B cell (primary cell): ENCODE results near the gene PLEKHA5. TPM values are rescaled to one million over a fixed set of nuclear protein-coding genes. Genes with fewer than 3 reads are reported as not detected.

Experiments used
- ATAC-seq: fragments of 200-7000 bp; cut with Tn5 transposase; one replicate; pipeline ENCODE4 v1.10.0; 2021; ENCODE audit warnings: low read depth, mild to moderate bottlenecking, moderate number of reproducible peaks, moderate library complexity
- CTCF ChIA-PET: fragments of 350-600 bp; sonication (Branson Sonifier 250); formaldehyde crosslinking; loops from one replicate; lab custom pipeline; 2021; ENCODE audit warnings: antibody characterized with exemption, inconsistent platforms; lab: Charles Lee
- POLR2A ChIA-PET: fragments of 350-600 bp; sonication (Branson Sonifier 250); formaldehyde crosslinking; loops from one replicate; lab custom pipeline; 2021; ENCODE audit warnings: antibody characterized with exemption; lab: Charles Lee
- DNase-seq: peaks from one replicate; pipeline ENCODE4 v3.0.0; 2013
- H2AFZ ChIP-seq: 2 replicates; pipeline ENCODE4 v1.6.1; 2012; ENCODE audit warnings: mild to moderate bottlenecking, low read depth, low read length; ENCODE audit not compliant: insufficient read depth, poor library complexity, severe bottlenecking
- H3K27ac ChIP-seq, 2 donors: 1 replicate in 1 of 2; 2 replicates in 1 of 2; pipeline ENCODE4 v1.5.1; 2012 to 2013; ENCODE audit warnings: low read length in 2 of 2, mild to moderate bottlenecking in 2 of 2, moderate library complexity in 1 of 2
- H3K27me3 ChIP-seq, 4 experiments: fragments of 200-600 bp in 1 of 4; sonication (generic) in 1 of 4; replicated peaks in 1 of 4; 1 replicate in 2 of 4; 2 replicates in 2 of 4; pipeline versions ENCODE4 v1.6.1 to v1.7.0; 2013 to 2016; ENCODE audit warnings: low read length in 3 of 4, mild to moderate bottlenecking in 2 of 4, mixed read lengths in 1 of 4, moderate library complexity in 1 of 4; ENCODE audit not compliant: insufficient read depth in 4 of 4, control insufficient read depth in 3 of 4; ENCODE audit errors: control extremely low read depth in 1 of 4
- H3K36me3 ChIP-seq, 2 experiments: replicated peaks in 1 of 2; 1 replicate in 1 of 2; 2 replicates in 1 of 2; pipeline versions ENCODE4 v1.6.1 to v1.7.1; 2013; ENCODE audit warnings: low read length in 1 of 2; ENCODE audit not compliant: insufficient read depth in 2 of 2, control insufficient read depth in 1 of 2; ENCODE audit errors: control extremely low read depth in 1 of 2, extremely low read depth in 1 of 2
- H3K4me1 ChIP-seq, 2 donors: fragments of 200-600 bp in 1 of 2; sonication (generic) in 1 of 2; 1 replicate in 1 of 2; 2 replicates in 1 of 2; pipeline versions ENCODE4 v1.5.1 to v1.6.1; 2013 to 2017; ENCODE audit warnings: low read length in 2 of 2; ENCODE audit not compliant: control insufficient read depth in 2 of 2, insufficient read depth in 2 of 2
- H3K4me2 ChIP-seq: replicated peaks from 2 replicates; pipeline ENCODE3; 2012; ENCODE audit warnings: mild to moderate bottlenecking, low read depth, low read length; ENCODE audit not compliant: poor library complexity, severe bottlenecking
- H3K4me3 ChIP-seq, 5 experiments: fragments of 200-600 bp in 1 of 5; sonication (generic) in 1 of 5; 1 replicate in 3 of 5; 2 replicates in 2 of 5; pipeline versions ENCODE4 v1.5.1 to v1.7.0; 2011 to 2016; ENCODE audit warnings: low read length in 4 of 5, mild to moderate bottlenecking in 4 of 5, low read depth in 2 of 5, control low read depth in 1 of 5, moderate library complexity in 1 of 5; ENCODE audit not compliant: insufficient read depth in 1 of 5; ENCODE audit errors: control extremely low read depth in 1 of 5, extremely low read depth in 1 of 5
- H3K79me2 ChIP-seq: fragments of 200-600 bp; sonication (generic); one replicate; pipeline ENCODE4 v1.6.0; 2016; ENCODE audit warnings: low read length; ENCODE audit not compliant: control insufficient read depth, insufficient read depth
- H3K9ac ChIP-seq: fragments of 200-600 bp; sonication (generic); 2 replicates; pipeline ENCODE4 v1.6.1; 2017; ENCODE audit warnings: mild to moderate bottlenecking, low read length, moderate library complexity
- H3K9me3 ChIP-seq, 3 donors: one replicate each; pipeline versions ENCODE4 v1.6.1 to v1.7.1; 2013; ENCODE audit warnings: low read length in 2 of 3; ENCODE audit not compliant: control insufficient read depth in 2 of 3, insufficient read depth in 1 of 3; ENCODE audit errors: control extremely low read depth in 1 of 3
- H4K20me1 ChIP-seq: 2 replicates; pipeline ENCODE4 v1.6.0; 2012; ENCODE audit warnings: mild to moderate bottlenecking, low read length; ENCODE audit not compliant: insufficient read depth, control insufficient read depth, poor library complexity, severe bottlenecking
- H3K27ac Mint-ChIP-seq: one replicate; pipeline ENCODE4 v1.8.0; 2021; ENCODE audit warnings: mixed read lengths
- H3K27me3 Mint-ChIP-seq: one replicate; pipeline ENCODE4 v1.8.0; 2021; ENCODE audit warnings: mixed read lengths
- H3K4me1 Mint-ChIP-seq: one replicate; pipeline ENCODE4 v1.8.0; 2021; ENCODE audit warnings: mixed read lengths
- H3K4me3 Mint-ChIP-seq: one replicate; pipeline ENCODE4 v1.8.0; 2021; ENCODE audit warnings: mixed read lengths
- H3K9me3 Mint-ChIP-seq: one replicate; pipeline ENCODE4 v1.8.0; 2022; ENCODE audit warnings: mixed read lengths; ENCODE audit not compliant: insufficient read depth
- EZH2 ChIP-seq: IDR thresholded peaks from 2 replicates; pipeline ENCODE4 v1.6.1; 2012; ENCODE audit warnings: borderline replicate concordance, low read depth, mild to moderate bottlenecking, moderate library complexity, low read length; ENCODE audit not compliant: insufficient read depth, poor library complexity, severe bottlenecking
- WGBS: methylation state at CpG from one replicate; pipeline ENCODE4 v1.1.5; 2013; ENCODE audit warnings: missing lambda C conversion rate; ENCODE audit not compliant: insufficient coverage; 5-methylcytosine and 5-hydroxymethylcytosine counted together
- intact Hi-C: fragments of 100-400 bp; cut with micrococcal nuclease; formaldehyde crosslinking; loops from one replicate; pipeline ENCODE4 v1.10.0; 2022
- polyA plus RNA-seq: library from polyadenylated mRNA; depleted of rRNA; stranded (reverse); fragments of >200 nt; gene quantifications from 2 replicates; pipeline ENCODE4 v1.2.3, GENCODE V29; 2012
- total RNA-seq, 2 donors: library from RNA; stranded (reverse); fragments of 120-200 nt in 1 of 2; gene quantifications; 1 replicate in 1 of 2; 2 replicates in 1 of 2; pipeline versions ENCODE4 v1.2.3 to v1.2.4, GENCODE V29; 2013 to 2022
- TF ChIP-seq, protein P1 (sequence below): fragments of 200-600 bp; IDR thresholded peaks from one replicate; pipeline ENCODE4 v1.8.0; 2022; ENCODE audit warnings: antibody characterized with exemption, mild to moderate bottlenecking

PLEKHA5 gene
- total and polyA plus RNA-seq, 2 donors (not counting 1 experiment from before 2014, with no cell fraction given), result 0.03 to 0.22 TPM

DNA sequence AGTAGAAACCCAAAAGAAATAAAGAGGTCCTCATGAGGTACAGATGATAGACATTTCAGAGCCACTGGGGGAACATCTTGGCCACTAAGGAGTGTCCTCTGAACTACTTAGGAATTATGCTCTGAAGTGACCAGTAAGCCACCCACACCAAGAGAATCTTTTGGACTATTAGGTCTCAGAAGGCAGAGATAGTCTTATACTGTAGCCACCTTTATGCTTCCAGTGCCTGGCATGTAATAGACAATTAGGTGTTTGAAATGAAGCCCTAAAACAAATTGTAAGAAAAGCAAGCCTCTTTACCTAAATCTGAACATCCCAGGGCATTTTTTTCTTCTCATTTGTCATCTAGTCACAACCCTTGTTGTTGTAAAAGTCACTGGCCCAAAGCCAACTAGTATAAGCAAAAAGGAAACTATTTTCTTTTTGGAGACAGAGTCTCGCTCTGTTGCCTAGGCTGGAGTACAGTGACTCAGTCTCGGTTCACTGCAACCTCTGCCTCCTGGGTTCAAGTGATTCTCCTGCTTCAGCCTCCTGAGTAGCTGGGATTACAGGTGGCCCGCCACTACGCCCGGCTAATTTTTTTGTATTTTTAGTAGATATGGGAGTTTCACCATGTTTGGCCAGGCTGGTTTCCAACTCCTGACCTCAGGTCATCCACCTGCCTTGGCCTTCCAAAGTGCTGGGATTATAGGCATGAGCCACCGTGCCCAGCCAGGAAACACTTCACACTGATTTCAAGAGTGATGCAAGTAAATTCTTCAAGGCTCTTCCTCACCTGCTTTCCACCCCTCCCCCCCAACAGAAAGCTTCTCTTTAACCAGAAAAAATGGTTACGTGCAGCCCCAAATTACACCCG, 11.1 kb downstream of the PLEKHA5 start:
- Histone ChIP-seq H3K4me3 (no peak overlapping the region), H3K79me2 (no peaks in the 10 kb centered on the region), H4K20me1 (no peaks in the 10 kb centered on the region), H3K27ac (no peak overlapping the region), H3K4me2 (no peak overlapping the region), H3K9ac (no peak overlapping the region), H2AFZ (no peak overlapping the region), H3K4me1 (no peaks in the 10 kb centered on the region), H3K36me3 (no peaks in the 10 kb centered on the region), H3K27me3 (no peaks in the 10 kb centered on the region), H3K9me3 (no peaks in the 10 kb centered on the region)
- no peak overlapping the region for H3K4me3 Mint-ChIP-seq
- H3K4me1 Mint-ChIP-seq, result no peaks in the 10 kb centered on the region
- no peak for ATAC-seq
- no peak for DNase-seq
- intact Hi-C loops, result no loop called here
- ChIA-PET CTCF (no interaction called here), POLR2A (no interaction called here)
- H3K27me3 Mint-ChIP-seq, result no peaks in the 10 kb centered on the region
- H3K27ac Mint-ChIP-seq, result no peak overlapping the region
- H3K9me3 Mint-ChIP-seq, result no peaks in the 10 kb centered on the region
- 67% methylated on average over 8 of the region's 8 CpGs for WGBS
- TF ChIP-seq, protein P1, sequence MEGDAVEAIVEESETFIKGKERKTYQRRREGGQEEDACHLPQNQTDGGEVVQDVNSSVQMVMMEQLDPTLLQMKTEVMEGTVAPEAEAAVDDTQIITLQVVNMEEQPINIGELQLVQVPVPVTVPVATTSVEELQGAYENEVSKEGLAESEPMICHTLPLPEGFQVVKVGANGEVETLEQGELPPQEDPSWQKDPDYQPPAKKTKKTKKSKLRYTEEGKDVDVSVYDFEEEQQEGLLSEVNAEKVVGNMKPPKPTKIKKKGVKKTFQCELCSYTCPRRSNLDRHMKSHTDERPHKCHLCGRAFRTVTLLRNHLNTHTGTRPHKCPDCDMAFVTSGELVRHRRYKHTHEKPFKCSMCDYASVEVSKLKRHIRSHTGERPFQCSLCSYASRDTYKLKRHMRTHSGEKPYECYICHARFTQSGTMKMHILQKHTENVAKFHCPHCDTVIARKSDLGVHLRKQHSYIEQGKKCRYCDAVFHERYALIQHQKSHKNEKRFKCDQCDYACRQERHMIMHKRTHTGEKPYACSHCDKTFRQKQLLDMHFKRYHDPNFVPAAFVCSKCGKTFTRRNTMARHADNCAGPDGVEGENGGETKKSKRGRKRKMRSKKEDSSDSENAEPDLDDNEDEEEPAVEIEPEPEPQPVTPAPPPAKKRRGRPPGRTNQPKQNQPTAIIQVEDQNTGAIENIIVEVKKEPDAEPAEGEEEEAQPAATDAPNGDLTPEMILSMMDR, result no peak
- no peak for TF ChIP-seq EZH2

DNA sequence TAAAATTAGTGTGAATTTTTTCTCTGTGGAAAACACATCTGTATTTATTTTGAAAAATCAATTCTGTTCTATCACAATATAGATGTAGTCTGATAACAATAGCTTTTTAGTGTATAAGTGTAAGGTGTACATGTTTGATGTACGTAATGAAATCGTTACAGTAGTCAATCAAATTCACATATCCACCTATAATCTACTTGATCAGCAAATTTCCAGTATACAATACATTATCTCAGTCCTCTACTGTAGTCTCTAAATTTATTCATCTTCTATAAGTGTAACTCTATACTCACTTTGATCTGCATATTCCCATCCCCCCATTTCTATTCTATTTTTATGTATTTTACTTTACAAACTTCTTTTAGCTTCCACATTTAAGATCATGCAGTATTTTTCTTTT, 13.0 kb downstream of the PLEKHA5 start:
- WGBS, result no CpG with 5 or more reads among the region's 2 CpGs
- Histone ChIP-seq H3K9ac (no peak overlapping the region), H3K4me2 (no peak overlapping the region), H3K4me1 (no peaks in the 10 kb centered on the region), H2AFZ (no peak overlapping the region), H3K79me2 (no peaks in the 10 kb centered on the region), H3K36me3 (no peaks in the 10 kb centered on the region), H3K27ac (no peak overlapping the region), H3K9me3 (no peaks in the 10 kb centered on the region), H3K27me3 (no peaks in the 10 kb centered on the region), H4K20me1 (no peaks in the 10 kb centered on the region), H3K4me3 (no peak overlapping the region)
- DNase-seq (no peak), ATAC-seq (no peak)
- Mint-ChIP-seq H3K9me3 (no peaks in the 10 kb centered on the region), H3K4me1 (no peaks in the 10 kb centered on the region), H3K27me3 (no peaks in the 10 kb centered on the region), H3K4me3 (no peak overlapping the region), H3K27ac (no peak overlapping the region)
- POLR2A ChIA-PET, result no interaction called here
- CTCF ChIA-PET, result no interaction called here
- no peak for TF ChIP-seq EZH2
- TF ChIP-seq, protein P1, result no peak
- intact Hi-C loops, result no loop called here
